Caki2 (cell line): ENCODE results near the gene AVP. TPM values are rescaled to one million over a fixed set of nuclear protein-coding genes. Genes with fewer than 3 reads are reported as not detected.
"Not testable (repeated sequence)": the region's sequence is repeated elsewhere in the genome, so short reads cannot be mapped to it uniquely, and the experiment has no call there.

ENCODE experiments used
- DNase-seq: peaks from one replicate; pipeline ENCODE4 v3.0.0-alpha.2; 2015; ENCODE audit warnings: low read depth
- in situ Hi-C: cut with HindIII; loops from 2 replicates; pipeline ENCODE4 v1.10.0; 2016; ENCODE audit warnings: low sequenced_read_pairs, low pct_unique_long_range_greater_than_20kb, mixed read lengths
- total RNA-seq: library from RNA; depleted of rRNA; stranded (reverse); fragments of >200 nt; shearing (Covaris generic); gene quantifications from 2 replicates; pipeline ENCODE4 v1.2.3, GENCODE V29; 2014; ENCODE audit warnings: low replicate concordance

AVP gene
- total RNA-seq, 1 experiment from 2014 or later: not detected

DNA sequence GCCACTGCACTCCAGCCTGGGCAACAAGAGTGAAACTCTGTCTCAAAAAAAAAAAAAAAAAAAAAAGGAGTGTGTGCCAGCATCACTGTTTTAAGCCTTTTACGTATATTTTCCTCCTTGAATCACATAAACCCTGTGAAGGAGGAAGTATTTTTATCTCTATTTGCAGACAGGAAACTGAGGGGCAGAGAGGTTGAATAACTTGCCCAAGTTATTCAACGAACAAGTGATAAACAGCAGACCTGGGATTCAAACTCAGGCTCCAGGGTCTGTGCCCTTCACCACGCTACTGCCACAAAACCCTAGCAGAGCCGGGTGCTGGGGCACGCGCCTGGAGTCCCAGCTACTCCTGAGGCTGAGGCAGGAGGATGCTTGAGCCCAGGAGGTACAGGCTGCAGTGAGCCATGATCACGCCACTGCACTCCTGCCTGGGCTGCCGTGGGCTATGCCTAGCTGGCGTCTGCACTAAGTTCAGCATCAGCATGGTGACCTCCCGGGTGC, 9.4 kb upstream of the AVP start:
- in situ Hi-C loops: no loop called here
- no peak for DNase-seq

DNA sequence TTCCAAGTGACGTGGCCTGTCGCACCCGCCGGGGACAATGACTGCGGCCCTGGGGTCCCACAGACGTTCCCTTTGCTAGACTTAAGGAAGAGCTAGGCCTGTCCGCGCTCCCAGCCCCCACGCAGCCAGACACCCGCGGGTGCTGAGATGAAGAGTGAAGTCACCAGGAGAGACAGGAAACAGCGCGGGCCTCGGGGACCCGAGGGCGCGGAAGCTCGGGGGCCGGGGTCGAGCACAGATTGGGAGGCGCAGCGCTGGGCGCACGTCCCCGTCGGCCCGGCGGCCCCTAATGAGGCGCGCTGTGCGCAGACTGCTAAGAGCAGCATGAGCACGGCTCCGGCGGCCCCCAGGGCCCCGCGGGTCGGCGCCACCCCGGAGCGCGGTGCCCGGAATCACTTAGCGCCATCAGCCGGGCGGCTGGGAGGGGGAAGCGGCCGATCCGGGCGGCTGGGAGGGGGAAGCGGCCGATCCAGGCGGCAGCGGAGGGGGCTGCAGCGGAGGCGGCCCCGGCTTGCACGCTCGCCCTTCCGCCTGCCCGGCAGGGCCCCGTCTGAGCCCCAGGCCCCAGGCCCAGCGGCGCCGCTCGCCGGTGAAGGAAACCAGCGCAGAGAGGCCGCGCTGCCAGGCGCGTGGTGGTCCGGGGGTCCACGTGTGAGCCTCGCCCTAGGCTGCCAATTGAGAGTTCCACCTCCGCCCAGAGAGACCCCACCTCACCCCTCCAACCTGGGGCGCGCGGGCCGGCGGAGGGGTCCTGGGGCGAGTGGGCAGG, 8.3 kb upstream of the AVP start:
- DNase-seq: no peak
- in situ Hi-C loops: no loop called here

DNA sequence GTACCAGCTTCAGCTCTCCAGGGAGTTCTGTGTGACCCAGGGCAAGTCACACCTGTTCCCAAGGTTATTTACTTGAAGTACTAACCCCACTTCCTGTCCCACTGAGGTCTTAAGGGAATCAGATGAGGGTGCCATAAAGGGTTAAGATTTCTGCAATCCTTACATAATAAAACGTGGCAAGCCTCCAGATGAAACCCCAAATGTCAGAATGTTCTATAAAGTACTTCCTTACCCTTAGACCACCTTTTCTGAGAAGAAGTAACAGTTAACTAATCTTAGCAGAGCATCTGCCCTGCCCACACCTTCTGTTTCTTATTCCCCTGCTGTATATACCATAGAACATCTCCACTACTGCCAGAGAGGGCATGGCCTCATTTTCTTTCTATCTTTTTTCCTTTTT, 6.0 kb upstream of the AVP start:
- no peak for DNase-seq
- in situ Hi-C loops: no loop called here

DNA sequence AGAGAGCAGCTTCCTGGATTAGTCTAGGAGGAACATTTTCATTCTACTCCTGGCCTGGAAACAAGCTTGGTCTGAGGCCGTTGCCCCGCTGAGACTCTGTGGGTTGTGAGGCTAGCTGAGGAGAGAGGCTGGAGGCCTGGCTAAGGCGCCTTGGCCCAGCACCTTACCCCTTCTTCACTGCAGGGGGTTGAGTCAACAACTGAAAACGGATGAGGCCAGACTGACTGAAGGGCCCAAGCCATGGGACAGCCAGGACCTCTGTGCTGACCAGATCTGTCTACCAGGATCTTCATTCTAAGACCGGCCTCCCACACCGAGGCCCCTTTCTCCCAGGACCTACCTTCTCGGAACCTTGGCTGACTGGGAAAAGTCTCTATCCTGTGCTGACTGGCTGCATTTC, 3.5 kb upstream of the AVP start:
- DNase-seq: no peak
- in situ Hi-C loops: no loop called here

GRCh38 chr20:3085571-3086072, 1.1 kb upstream of the AVP start:
- no peak for DNase-seq
- in situ Hi-C loops: no loop called here

DNA sequence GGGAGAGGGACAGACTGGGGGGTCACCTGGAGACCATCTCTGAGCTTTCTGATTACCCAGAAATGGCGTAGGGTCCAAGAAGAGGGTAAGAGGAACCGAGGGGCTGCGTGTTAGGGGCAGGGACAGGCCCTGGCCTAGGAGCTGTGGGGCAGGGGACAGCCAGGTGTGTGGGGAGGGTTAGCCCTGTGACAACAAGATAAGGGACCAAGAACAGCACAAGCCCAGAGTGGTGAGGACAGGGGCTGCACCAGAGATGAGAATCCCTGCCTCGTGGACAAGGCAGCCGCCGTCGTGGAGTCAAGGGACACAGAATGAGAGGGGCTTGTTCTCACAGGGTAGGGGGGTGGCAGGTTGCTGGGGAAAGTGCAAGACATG, 449 bp upstream of the AVP start:
- DNase-seq: no peak
- in situ Hi-C loops: no loop called here

GRCh38 chr20:3082955-3083952, 1.3 kb downstream of the AVP start:
- in situ Hi-C loops: no loop called here
- DNase-seq: no peak

DNA sequence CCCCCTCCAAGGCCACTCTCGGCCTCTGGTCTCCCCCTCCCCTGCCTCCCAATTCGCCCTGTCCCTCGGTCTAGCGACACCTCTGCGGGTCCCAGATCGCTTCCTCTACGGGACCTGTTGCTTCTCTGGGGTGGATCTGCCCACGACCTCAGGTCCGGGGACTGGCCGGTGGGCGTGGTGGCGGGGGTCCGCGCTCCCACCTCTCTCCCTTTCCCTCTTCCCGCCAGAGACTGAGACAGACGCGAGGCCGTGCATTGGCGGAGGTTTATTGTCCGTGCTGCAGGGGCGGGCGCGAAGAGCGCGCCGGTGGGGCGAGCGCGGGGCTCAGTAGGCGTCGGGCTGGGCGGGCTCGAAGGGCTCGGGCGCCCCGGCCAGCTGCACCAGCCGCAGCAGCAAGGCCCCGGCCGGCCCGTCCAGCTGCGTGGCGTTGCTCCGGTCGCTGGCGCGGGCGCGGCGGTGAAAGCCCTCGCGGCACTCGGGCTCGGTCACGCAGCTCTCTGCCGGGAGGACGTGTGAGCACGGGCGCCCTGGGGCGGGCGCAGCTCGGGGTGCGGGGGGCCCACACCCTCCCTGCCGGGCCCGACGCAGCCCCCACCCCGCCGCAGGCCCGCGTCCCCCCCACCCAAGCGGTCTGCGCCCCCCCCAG, 2.1 kb downstream of the AVP start:
- in situ Hi-C loops: no loop called here
- no peak for DNase-seq

DNA sequence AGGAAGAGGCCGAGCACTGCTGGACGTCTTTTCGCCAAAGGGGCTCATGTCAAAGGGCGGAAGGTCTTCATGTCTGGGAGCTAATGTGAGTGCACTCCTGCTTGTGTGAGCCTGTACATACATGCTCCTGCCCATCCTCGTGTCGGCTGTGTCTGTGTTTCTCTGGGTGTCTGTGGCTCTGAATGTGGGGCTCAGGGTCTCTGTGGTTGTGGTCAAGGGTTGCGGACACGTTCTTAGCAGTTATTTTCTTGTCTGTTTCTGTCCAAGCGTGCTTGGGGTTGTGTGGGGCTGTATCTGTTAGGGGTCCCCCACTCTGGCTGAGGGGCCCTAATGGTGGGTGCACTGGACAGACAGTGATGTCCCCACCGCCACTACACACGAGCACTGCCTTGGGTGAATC, 2.9 kb downstream of the AVP start:
- in situ Hi-C loops: no loop called here

DNA sequence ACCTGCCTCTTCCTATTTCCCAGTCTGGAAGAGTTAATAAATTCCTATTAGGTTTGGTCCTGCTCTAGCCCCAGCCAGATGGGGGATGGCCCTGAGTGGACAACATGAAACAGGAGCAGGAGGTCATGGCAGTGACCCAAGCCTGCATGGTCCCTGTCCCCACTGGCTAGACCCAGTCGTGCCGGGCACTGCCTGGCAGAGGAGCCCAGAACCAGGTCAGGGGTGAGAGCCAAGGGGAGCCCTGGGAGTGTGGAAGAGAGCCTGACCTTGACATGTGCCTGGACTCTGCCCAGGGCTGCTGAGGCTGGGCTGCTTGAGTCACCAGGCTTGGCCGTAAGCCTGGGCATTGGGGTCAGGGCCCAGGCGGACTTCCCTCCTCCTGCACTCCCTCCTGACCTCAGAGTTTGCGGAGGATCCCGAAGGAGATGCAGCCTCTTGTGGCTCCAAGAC, 3.6 kb downstream of the AVP start:
- in situ Hi-C loops: no loop called here
- no peak for DNase-seq

More for the DNA sequence above, 2.9 kb downstream of the AVP start:
- DNase-seq: no peak

- in situ Hi-C loops: no loop called here
These were observed 6.8 kb downstream of the AVP start for GRCh38 chr20:3077618-3078134.

DNA sequence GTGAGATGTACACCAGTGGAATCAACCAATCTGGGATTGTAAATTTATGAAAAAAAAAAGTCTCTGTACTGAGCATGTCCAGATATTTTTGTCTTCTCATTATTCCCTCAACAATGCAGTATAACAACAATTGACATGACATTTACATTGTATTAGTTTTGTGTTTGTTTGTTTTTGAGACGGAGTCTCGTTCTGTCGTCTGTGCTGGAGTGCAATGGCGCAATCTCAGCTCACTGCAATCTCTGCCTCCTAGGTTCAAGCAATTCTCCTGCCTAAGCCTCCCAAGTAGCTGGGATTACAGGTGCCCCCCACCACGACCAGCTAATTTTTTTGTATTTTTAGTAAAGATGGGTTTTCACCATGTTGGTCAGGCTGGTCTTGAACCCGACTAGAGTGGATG, 9.2 kb downstream of the AVP start:
- in situ Hi-C loops: not testable (repeated sequence)

More at GRCh38 chr20:3077618-3078134, 6.8 kb downstream of the AVP start:
- no peak for DNase-seq

GRCh38 chr20:3074812-3075211, 9.7 kb downstream of the AVP start:
- DNase-seq: no peak
- in situ Hi-C loops: no loop called here

More for the DNA sequence above, 9.2 kb downstream of the AVP start:
- DNase-seq: not testable (repeated sequence)

GRCh38 chr20:3073251-3073643, 11.3 kb downstream of the AVP start:
- in situ Hi-C loops, DNase-seq: not testable (repeated sequence)

DNA sequence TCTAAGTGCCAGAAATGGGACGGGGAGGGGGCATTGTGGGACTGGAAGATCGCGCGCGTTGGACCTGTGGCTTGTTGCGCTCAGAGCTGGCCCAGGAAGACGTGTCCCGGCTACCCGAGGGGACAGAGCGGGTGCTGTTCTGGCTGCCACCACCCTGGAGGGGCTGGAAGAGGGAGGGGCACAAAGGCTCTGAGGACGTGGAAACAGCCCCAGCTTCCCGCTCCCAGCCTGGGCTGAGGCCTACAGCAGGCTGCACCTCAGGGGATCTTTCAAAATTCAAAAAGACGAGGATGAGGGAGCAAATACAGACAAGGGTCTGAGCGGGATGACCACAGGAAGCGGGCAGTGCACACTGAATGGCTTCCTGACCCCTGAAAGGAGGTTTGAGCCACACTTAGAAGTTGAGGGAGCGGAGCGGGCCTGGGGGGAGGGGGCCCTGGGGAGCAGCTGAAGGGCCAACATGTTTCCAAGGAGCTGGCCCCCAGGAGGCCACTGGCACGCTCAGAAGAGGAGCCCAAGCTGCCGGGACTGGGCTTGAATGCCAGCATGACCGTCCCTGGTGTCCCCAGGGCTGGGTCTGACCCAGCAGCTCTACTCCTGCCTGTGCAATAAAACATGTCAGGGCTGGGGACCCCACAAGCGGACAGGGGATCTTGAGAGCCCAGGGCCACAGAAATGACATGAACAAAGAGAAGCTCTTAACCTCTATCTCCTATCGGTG, 11.8 kb downstream of the AVP start:
- in situ Hi-C loops: no loop called here
- no peak for DNase-seq

- in situ Hi-C loops: no loop called here
- DNase-seq: no peak
These were observed 12.7 kb downstream of the AVP start, which contains the start of gene OXT for GRCh38 chr20:3071610-3072529. OXT (plus strand) TSS chr20:3071620; CDS start chr20:3071656, 36 bp downstream.

DNA sequence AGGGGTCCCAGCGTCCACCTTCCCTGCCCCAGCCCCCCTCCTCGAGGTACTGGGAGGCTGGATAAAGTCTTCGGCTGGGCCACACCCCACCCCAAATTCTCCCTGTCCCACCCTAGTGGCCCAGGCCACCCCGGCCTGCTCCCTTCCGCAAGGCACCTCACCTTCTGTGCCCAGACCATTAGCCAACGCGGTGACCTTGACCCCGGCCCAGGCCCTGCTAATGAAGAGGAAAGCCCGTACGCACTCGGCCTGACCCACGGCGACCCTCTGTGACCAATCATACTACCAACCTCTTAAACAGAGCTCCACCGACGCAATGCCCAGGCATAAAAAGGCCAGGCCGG, 13.3 kb downstream of the AVP start:
- in situ Hi-C loops: no loop called here
- DNase-seq: no peak
